Measurements from ENCODE around the gene POT1. TPM values are rescaled to one million over a fixed set of nuclear protein-coding genes. Genes with fewer than 3 reads are reported as not detected.

The POT1 gene
- total and polyA plus RNA-seq, 2 of the 13 experiments (the other 11 are each of a cell fraction or from before 2014, with no cell fraction given): 21.7 to 23.4 TPM

- TF ChIP-seq ZNF691 (CRISPR knock-in tag; IDR thresholded peaks at IDR 0.05; ENCODE audit: borderline replicate concordance, low read depth): peak; percentile 76; the same call in 1 of the 2 replicates
- no peak for TF ChIP-seq ZNF282 (IDR thresholded peaks at IDR 0.05; ENCODE audit: partially characterized antibody)
- no peak for TF ChIP-seq ZNF776 (CRISPR knock-in tag; IDR thresholded peaks at IDR 0.05)
- TF ChIP-seq ZSCAN5A (CRISPR knock-in tag; IDR thresholded peaks at IDR 0.05; ENCODE audit: borderline replicate concordance): peak; percentile 93; the same call in 1 of the 2 replicates
- TF ChIP-seq SCMH1 (CRISPR knock-in tag; IDR thresholded peaks at IDR 0.05; ENCODE audit: borderline replicate concordance): no peak
- no peak for TF ChIP-seq CERS6 (CRISPR knock-in tag; IDR thresholded peaks at IDR 0.05)
- no peak for TF ChIP-seq ARNTL (CRISPR knock-in tag; IDR thresholded peaks at IDR 0.05)
- no peak for TF ChIP-seq ZNF777 (CRISPR knock-in tag; IDR thresholded peaks at IDR 0.05)
- no peak for TF ChIP-seq PLSCR1 (CRISPR knock-in tag; IDR thresholded peaks at IDR 0.05; ENCODE audit: borderline replicate concordance)
- TF ChIP-seq HNF1A (IDR thresholded peaks at IDR 0.05; ENCODE audit: low read depth): no peak
- no peak for TF ChIP-seq HNF1A (CRISPR knock-in tag; IDR thresholded peaks at IDR 0.05; ENCODE audit: borderline replicate concordance)
- peak; percentile 76 for TF ChIP-seq ZBTB38 (CRISPR knock-in tag; IDR thresholded peaks at IDR 0.05)
- TF ChIP-seq MAZ (IDR thresholded peaks at IDR 0.05; ENCODE audit: borderline replicate concordance, low read depth, low read length): peak; percentile 33; the same call in 1 of the 2 replicates
- peak; percentile 60; the same call in 1 of the 2 replicates for TF ChIP-seq MAZ (CRISPR knock-in tag; IDR thresholded peaks at IDR 0.05; ENCODE audit: low read depth)
- TF ChIP-seq EED (CRISPR knock-in tag; IDR thresholded peaks at IDR 0.05): no peak
- peak; percentile 60 for TF ChIP-seq MYPOP (CRISPR knock-in tag; IDR thresholded peaks at IDR 0.05)
- peak; percentile 57 for TF ChIP-seq ELF1 (CRISPR knock-in tag; IDR thresholded peaks at IDR 0.05)
- 0 out of 2 replicates have a peak, but pooled peaks have one; percentile 53 for TF ChIP-seq KLF12 (CRISPR knock-in tag; IDR thresholded peaks at IDR 0.05; ENCODE audit: borderline replicate concordance)
Observed at GRCh38 chr7:124929467-124930172, at the start of gene POT1 (continued).

Measured in HepG2 (cell line).